NCI-H2107 treated with DMSO at 0.1 percent for 48 hours (cell line): ENCODE results near the gene DIDO1.

Experiments used
- DNase-seq: peaks from one replicate; lab custom pipeline; 2025; ENCODE audit not compliant: unreplicated experiment; lab: John Stamatoyannopoulos, UW

The DIDO1 gene

DNA sequence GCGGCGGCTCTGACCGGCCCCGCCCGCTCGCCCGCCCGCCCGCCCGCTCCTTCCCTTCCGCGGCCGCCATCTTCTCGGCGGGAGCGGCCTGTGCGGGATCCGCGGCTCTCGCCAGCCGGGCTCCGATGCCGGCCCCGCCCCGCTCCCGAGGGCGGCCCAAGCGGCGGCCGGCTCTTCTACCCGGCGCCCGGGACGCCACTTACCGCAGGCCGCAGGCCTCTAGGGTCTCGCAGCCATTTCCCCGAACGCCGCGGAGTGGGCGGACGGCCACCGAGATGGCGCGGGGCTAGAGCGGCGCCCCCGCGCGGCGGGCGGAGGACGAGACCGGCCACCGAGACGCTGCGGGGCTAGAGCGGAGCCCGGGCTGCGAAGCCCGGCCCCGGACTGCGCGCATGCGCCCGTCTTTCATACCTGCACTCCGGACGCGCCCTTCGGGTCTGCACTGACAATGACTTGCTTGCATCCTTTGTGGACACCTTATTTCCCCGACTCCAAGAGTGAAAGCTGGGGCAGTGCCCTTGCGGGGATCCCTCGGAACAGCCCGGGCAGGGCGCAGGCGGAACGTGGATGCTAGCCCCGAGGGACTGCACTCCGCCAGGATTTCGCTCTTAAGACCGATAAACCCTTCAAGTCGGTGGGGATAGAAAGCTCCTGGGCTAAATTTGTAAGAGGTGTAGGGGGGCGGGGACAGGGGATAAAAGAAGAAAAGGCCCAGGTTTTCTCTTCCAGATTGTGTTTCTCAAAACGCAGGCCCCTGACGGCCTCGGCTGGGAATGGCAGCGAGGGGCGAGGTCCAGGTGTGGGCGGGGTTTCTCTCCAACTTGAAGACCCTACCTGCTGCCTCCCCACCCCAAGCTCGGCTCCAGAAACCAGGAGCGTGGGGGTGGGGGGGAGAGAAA, at the start of gene DIDO1:
Gene DIDO1, minus strand, starts transcription at position 277 of the 899 bp plus-strand sequence.
- DNase-seq: peak; percentile 52

DNA sequence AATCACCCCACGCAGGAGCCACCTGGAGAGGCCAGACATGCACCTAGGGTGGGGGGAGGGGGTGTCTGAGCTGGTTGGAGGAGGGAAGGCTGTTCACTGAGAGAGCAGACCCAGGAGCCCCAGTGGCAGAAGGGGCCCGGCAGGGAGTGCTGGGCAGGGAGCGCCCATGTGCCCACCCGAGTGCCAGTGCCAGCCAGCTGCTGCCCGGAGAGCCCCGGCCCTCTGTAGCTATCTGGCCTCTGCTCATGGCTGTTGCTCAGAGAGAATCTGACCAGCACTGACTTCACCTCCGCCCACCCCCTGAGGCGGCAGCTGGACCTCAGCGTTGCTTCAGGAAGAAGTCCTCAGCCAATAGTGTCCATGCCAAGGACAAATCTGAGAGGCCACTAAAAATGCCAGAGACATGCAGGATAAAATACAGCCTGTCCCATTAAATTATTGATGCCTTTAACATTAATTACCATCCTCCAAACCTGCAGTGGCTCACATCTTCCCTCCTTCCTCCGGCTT, 49.0 kb upstream of the DIDO1 start:
- DNase-seq: no peak

DNA sequence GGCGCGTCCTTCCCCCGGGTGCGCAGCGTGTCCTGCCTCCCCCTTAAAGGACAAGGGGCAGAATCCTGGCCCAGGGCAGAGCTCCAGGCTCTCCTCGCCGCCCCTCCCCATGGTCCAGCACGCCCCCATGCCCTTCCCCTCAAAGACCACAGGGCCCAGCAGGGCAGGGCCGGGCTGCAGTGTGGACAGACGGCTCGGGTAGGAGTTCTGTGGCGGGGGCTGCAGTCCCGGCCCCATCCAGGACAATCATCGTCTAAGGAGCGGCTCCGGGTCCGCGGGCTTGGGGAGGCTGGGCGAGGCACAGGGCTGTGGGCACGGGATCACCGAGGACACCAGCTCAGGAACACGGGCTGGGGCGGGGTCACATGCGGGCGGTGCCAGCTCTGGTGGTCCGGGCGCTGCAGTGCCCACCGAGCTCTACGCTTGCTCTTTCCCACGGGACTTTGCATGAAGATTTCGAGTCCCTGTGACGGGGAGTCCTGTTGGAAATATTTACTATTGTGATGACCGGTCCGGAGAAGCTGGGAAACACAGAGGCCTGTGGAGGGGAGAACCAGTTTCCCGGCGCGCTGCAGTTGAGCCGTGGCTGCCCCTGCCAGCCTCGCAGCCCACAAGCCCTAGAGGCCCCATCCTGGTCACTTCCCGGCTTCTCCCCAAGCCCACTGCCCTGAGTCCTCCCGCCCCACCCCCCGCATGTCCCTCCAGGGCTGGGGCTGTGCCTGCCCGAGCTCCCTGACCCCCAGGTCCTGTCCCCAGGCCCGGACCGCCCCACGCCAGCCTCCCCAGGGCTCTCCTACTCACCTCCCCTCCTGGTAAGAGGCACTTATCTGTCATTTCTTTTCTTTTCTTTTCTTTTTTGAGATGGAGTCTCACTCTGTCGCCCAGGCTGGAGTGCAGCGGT, 46.8 kb upstream of the DIDO1 start:
- no peak for DNase-seq

DNA sequence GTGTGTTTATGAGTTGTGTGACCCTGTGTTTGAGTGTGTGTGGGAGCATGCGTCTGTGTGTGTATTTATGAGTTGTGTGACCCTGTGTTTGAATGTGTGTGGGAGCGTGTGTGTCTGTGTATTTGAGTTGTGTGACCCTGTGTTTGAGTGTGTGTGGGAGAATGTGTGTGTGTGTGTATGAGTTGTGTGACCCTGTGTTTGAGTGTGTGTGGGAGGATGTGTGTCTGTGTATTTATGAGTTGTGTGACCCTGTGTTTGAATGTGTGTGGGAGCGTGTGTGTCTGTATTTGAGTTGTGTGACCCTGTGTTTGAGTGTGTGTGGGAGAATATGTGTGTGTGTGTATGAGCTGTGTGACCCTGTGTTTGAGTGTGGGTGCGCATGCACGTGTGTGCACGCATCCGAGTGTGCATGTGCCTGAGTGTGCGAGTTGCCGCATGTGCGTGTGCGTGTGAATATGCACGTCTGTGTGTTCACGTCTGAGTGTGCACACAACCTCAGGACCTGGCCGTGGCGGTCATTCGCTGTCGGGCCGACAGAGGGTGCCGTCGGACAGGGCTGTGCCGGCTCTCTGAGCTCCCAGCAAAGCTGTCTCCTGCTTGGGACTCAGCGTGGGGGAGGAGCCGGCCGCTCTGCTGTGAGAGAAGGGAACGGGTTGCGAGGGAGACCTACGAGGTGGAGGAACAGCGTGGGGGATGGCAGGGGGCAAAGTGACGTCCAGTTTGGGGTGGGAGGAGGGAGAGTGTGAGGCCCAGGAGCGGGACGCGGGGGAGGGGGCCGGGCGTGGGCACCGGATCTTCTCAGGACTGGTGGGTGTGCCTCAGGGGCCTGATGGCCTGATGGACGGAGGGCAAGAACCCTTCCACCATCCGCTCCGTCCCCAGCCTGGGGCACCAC, 45.9 kb upstream of the DIDO1 start:
- DNase-seq: peak; percentile 75

DNA sequence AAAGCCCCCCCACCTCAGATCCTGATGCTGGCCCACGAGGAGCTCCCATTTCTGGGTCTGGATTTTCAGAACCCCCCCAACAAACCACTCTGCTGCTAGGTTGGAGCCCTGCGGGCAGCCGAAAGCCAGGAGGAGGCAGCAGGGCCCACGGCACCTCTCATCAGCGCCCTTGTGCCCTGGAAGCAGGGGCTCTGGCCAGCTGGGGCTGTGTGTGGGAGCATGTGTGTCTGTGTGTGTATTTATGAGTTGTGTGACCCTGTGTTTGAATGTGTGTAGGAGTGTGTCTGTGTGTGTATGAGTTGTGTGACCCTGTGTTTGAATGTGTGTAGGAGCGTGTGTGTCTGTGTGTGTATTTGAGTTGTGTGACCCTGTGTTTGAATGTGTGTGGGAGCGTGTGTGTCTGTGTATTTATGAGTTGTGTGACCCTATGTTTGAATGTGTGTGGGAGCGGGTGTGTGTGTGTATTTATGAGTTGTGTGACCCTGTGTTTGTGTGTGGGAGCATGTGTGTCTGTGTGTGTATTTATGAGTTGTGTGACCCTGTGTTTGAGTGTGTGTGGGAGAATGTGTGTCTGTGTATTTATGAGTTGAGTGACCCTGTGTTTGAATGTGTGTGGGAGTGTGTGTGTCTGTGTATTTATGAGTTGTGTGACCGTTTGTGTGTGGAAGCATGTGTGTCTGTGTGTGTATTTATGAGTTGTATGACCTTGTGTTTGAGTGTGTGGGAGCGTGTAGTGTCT, 45.1 kb upstream of the DIDO1 start:
- DNase-seq: no peak

DNA sequence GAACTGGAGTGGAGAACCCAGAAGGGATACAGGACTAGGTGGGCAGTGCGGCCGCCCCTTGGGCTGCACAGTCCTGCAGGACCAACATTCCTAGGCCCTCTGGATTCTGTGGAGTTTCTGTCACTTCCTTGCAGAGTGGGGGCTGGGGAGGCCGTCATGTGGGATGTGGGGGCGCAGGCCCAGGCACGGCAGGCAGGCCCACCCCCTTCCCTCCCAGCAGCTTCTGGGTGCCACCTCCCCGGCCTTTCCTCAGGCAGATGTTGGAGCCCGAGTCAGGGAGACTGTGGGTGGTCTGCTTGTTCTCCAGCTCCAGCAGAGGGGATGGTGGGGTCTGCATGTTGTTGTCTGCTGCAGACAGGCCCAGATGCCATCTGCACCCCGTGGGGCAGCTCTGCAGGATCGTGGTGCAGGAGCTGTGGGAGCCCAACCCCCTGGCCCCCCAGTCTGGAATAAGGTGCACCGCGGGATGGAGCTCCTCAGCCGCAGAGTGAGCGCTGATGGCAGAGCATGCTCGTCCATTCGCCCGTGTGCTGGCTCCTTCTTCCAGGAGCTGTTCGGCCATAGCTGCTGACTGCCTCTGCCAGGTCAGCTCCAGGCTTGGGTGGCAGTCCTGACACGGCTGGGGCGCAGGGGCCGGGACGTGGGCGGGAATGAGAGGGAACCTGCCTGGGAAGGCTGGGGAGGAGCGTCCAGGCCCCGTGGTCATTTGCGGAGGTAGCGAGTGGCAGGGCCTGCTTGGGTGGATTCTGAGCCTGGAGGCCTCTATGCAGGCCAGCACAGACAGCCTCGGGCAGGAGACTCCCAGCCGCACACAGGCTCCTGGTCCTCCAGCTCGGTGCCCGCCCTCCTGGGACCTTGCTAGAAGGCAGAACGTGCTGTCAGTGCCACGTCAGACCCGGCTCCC, 44.3 kb upstream of the DIDO1 start:
- no peak for DNase-seq

DNA sequence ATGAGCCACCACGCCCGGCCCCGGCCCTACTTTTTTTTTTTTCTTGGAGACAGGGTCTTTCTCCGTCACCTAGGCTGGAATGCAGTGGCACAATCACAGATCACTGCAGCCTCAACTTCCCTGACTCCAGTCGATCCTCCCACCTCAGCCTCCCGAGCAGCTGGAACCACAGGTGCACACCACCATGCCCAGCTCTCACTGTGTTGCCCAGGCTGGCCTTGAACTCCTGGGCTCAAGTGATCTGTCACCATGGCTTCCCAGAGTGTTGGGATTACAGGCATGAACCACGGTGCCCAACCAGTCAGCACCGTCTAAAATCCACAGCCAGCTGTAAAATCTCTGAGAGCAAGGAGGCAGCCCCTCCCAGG, 43.6 kb upstream of the DIDO1 start:
- DNase-seq: no peak

DNA sequence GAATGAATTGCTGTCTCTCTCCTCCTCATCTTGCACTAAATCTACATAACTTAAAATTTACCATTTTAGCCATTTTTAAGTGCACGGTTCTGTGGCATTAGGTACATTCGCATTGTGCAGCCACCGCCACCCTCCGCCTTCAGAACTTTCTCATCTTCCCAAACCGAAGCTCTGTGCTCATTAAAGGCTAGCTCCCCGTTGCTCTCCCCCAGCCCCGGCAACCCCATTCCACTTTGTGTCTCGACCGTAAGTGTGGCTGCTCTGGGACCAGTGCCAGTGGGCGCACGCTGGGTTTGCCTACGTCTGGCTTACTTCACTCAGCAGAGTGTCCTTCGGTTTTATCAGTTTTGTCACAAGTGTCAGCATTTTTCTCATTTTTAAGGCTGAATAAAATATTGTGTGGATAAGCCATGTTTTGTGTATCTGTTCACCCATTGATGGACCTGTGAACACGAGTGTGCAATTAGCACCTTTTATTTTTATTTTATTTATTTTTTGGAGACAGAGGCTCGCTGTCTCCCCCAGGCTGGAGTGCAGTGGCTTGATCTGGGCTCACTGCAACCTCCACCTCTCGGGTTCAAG, 43.0 kb upstream of the DIDO1 start:
- no peak for DNase-seq

DNA sequence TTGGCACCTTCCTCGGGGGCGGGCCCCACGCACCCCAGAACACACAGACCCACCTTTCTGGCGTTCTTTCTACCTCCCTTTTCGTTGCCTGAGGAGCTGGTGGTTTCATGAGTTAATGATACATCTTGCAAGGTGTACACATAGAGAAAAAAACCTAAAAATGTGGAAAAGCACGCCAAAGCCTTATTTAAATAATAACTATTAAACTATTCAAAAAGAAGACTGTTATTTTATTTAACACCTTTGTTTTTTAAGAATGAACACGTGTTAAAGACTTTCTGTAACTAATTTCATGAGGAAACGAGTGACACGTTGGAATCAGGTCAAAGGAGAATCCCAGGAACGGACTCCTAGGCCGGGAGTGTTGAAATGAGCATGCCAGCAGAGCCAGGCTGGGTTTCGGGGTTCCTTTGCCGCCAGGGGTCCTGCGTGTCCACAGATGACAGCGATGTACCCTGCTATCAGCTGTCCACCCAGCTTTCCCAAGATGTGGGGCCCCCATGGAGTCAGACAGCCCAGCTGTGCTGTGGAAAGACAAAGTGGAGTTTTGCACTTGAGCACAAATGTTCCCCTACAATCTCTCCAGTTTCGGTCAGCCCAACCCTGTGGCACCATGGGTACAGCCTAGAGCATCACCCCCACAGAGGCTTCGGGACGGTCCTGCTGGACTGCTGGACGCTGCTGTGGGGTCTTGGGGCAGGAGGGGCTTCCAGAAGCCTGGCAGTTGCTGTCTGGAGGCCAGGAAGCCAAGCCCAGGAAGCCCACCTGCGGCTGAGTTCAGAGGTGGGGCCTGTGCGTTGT, 42.3 kb upstream of the DIDO1 start:
- DNase-seq: no peak

DNA sequence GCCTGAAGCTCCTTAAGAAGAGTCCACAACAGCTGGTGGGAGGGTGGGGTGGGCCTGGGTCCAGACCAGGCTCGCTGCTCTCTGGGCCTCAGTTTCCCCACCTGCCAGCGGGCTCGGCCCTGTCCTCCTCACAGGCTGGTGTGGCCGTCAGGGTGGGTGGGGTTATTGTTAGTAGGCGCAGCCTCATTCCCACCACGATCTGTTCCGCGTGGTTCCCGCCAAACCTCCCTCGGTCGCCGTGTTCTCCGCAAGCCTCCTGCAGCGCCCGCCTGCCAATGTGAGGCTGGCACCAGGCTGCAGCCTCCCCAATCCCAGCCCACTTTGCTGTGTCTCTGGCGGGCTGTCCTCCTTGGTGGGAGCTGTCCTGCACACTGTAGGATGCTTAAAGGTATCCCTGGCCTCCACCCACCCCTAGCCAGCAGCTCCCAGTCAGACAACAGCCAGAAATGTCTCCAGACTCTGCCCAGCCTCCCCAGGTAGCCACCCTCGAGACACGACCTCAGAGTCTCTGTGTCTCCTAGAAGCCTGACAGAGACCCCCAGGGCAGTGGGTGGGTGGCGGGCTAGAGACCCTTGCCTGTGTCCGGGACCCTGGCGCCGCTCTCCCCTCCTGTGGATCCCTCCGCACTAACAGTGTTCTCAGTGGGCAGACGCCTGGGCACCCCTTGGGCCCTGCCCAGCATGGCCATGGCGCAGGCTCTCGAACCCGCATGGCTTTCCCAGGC, 41.5 kb upstream of the DIDO1 start:
- DNase-seq: no peak

DNA sequence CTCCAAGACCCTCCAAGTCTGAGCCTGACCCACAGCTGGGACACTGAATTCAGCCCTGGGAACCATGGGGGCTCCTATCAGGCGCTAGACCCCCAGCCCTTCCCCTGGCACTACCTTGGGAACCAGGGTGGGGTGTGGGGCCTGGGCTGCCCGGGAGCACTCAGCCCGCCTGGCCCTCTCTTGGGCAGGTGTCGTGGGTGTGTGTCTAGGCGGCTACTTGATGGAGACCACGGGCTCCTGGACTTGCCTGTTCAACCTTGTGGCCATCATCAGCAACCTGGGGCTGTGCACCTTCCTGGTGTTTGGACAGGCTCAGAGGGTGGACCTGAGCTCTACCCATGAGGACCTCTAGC, 40.8 kb upstream of the DIDO1 start:
- DNase-seq: no peak

DNA sequence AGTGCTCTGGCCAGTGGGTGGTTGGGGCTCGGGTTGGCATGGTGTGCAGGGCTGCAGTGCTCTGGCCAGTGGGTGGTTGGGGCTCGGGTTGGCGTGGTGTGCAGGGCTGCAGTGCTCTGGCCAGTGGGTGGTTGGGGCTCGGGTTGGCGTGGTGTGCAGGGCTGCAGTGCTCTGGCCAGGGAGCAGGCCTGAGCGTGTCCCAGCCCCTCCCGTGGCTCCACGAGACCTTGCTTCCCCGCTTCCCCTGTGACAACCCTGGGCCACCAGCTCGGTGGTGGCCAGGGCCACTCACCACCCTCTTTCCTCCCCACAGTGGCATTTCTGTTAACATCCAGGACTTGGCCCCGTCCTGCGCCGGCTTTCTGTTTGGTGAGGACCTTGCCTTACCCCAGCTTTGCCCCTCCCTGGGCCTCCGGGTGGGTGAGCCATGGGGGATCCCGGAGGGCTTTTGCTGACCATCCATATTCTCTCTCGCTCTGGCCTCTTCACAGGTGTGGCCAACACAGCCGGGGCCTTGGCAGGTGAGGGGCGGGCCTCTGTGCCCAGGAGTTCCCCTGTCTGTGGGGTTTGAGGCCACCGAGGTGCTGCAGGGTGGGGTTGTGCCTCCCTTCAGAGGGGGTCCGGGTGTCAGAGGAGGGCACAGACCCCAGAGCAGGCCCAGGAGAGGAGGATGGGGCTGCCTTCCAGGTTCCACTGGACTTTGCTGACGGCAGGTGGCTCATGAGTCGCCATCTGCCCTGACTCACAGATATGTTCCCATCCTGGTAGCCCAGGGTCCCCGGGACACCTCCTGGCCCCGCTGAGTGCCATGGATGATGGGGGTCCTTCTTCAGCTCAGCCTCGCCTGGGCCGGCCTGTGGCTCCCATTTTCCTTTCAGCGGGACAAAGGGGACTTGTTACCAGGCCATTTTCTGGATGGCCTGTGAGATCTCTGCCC, 40.2 kb upstream of the DIDO1 start:
- DNase-seq: no peak

DNA sequence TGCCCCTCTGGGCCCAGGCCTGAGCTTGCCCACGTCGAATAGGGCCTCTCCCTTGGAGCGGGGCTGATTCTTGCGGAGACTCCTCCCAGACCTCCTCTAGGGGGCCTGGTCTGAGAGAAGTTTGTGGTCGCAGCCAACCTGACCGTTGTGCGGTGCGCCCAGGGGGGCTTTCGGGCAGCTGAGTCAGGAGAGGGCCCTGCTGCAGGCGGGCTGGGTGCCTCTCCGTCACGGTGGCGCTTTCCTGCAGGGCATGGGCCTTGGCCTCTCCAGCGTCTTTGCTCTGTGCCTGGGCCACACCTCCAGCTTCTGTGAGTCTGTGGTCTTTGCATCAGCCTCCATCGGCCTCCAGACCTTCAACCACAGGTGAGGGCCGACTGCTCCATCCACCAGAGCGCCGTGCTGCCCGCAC, 39.1 kb upstream of the DIDO1 start:
- DNase-seq: no peak

DNA sequence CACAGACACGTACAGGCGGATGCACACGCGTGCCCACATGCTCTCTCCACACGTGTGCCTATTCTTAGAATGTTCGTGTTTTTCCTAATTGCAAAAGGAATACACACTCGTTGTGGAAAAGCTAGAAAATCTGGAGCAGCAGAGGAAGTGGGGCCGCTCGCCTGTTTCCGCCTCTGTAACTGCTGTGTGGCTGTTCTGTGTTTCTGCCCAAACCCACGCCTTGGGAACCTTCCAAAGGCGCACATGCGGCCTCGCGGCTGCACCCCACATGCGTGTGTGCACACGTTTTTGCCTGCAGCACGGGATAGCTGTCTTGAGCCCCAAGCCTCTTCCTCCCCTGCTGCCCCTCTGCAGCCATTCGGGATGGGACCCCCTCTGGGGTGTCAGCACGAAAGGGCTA, 38.4 kb upstream of the DIDO1 start:
- no peak for DNase-seq

DNA sequence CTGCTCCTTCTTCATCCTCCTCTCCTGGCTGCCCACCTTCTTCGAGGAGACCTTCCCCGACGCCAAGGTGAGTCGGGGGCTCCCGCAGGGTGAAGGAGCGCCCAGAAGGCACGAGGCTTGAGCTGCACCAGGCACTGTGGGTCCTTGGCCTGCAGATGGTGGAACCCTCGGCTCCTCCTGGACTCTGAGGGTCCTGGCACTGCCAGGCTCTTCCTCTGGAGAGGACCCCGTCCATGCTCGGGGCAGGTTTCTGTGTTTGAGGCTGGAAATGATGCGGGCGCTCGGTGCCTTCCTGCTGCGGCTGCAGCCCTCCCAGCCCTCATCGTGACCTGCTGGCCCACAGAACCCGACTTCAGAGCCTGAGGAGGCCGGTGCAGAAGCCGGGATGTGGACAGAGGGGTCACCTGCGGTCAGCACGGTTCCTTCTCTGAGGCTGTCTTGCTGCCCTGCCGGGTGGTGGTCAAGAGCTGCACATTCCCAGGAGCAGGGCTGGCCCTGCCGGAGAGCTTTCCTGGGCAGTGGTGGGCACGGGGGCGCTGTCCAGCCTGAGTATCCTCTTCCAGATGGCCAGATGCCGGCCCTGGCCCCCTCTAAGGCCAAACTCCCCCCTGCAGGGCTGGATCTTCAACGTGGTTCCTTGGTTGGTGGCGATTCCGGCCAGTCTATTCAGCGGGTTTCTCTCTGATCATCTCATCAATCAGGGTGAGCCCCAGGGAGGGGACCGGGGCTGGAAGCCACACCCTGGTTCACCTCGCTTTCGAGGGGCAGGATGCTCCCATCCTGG, 37.5 kb upstream of the DIDO1 start:
- no peak for DNase-seq
